ENCODE results near the gene FAAP100.

The FAAP100 gene

GRCh38 chr17:81527591-81528383, 24.4 kb downstream of the FAAP100 start, which contains the start of gene FSCN2:
TSS of gene FSCN2 (plus strand) at chr17:81528377. CDS start at chr17:81528532, 155 bp downstream.
- no peak for DNase-seq (ENCODE audit: extremely low spot score)
- POLR2A ChIA-PET = interaction anchor here (0.9 to 1.8 kb wide), 2 partner anchors 14 to 24 kb away, joined by 3 to 4 read pairs; partner anchors contain the start of gene FAAP100

DNA sequence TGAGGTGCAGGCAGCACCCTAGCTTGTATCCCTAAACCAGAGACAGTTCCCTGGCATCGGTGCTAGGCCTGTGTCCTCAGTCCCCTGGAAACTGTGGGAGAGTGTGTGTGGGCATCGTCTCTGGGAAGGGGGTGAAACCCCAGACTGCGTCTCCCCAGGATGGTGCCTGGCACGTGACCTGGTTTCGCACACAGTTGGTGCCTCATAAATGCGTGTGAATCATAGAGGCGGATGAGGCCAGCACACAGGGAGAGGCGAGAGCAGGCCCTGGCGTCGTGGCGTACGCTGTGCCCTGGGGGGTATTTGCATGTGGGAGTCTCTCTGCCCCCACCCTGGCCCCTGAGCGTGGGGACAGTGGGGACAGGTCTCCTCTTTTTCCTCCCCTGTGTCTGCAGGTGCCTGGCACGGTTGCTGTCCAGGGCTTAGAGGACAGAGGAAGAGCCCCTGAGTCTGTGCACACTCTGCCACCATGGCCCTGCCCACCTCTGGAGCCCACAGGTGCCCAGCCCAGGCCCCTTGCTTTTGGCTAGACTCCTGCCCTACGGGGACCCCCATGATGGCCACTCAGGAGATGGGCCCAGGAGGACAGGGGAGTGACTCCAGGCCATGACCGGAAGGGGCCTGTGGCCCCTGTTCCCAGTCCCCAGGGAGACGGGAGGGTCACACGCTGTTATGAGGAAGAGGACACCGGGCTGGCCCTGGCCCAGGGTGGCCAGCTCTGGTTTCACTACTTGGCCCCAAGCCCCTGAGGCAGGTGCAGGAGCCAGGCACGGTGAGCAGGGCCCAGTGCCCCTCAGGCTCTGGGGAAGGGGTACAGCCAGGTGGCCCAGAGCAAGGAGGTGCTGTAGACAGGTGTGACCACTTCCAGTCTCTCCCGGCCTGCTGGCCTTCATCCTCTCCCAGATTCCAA, 25.2 kb downstream of the FAAP100 start:
- no peak for DNase-seq (ENCODE audit: extremely low spot score)
- TF ChIP-seq PKNOX1 (IDR thresholded peaks at IDR 0.05) = no peak
- TF ChIP-seq HDGF (IDR thresholded peaks at IDR 0.05; ENCODE audit: borderline replicate concordance) = no peak
- no peak for TF ChIP-seq SUZ12 (IDR thresholded peaks at IDR 0.05)
- no peak for TF ChIP-seq ZNF384 (IDR thresholded peaks at IDR 0.05)
- TF ChIP-seq FOXM1 (IDR thresholded peaks at IDR 0.05; ENCODE audit: borderline replicate concordance) = no peak
- no peak for TF ChIP-seq LEF1 (IDR thresholded peaks at IDR 0.05; ENCODE audit: borderline replicate concordance)
- no peak for TF ChIP-seq FOXK2 (IDR thresholded peaks at IDR 0.05)
- no peak for TF ChIP-seq FOXA1 (IDR thresholded peaks at IDR 0.05)
- TF ChIP-seq L3MBTL2 (conservative IDR thresholded peaks at IDR 0.05) = no peak
- no peak for TF ChIP-seq CTBP1 (IDR thresholded peaks at IDR 0.05; ENCODE audit: borderline replicate concordance)
- ChIA-PET POLR2A (no interaction called here), CTCF (no interaction called here)

More at GRCh38 chr17:81527591-81528383, 24.4 kb downstream of the FAAP100 start, which contains the start of gene FSCN2:
- TF ChIP-seq HDGF (IDR thresholded peaks at IDR 0.05; ENCODE audit: borderline replicate concordance) (no peak), SUZ12 (IDR thresholded peaks at IDR 0.05) (no peak), FOXK2 (IDR thresholded peaks at IDR 0.05) (no peak), FOXM1 (IDR thresholded peaks at IDR 0.05; ENCODE audit: borderline replicate concordance) (no peak), TARDBP (IDR thresholded peaks at IDR 0.05) (no peak), ARNT (IDR thresholded peaks at IDR 0.05) (no peak), LEF1 (IDR thresholded peaks at IDR 0.05; ENCODE audit: borderline replicate concordance) (no peak), L3MBTL2 (conservative IDR thresholded peaks at IDR 0.05) (no peak), ZNF384 (IDR thresholded peaks at IDR 0.05) (no peak), BHLHE40 (IDR thresholded peaks at IDR 0.05; ENCODE audit: borderline replicate concordance) (no peak), CTBP1 (IDR thresholded peaks at IDR 0.05; ENCODE audit: borderline replicate concordance) (no peak), PKNOX1 (IDR thresholded peaks at IDR 0.05) (no peak), FOXA1 (IDR thresholded peaks at IDR 0.05) (no peak), NFRKB (IDR thresholded peaks at IDR 0.05) (no peak), SP1 (IDR thresholded peaks at IDR 0.05) (no peak), ELF4 (IDR thresholded peaks at IDR 0.05) (no peak)
- CTCF ChIA-PET = no interaction called here

GRCh38 chr17:81524865-81525159, 27.3 kb downstream of the FAAP100 start:
- POLR2A ChIA-PET = no interaction called here

GRCh38 chr17:81524039-81524864, 27.9 kb downstream of the FAAP100 start:
- ChIA-PET CTCF (no interaction called here), POLR2A (interaction anchor here (2.0 kb wide), 1 partner anchor 9 kb away, joined by 8 read pairs; no protein-coding TSS in a partner anchor)
- DNase-seq (ENCODE audit: extremely low spot score) = no peak
- no peak for TF ChIP-seq CTBP1 (IDR thresholded peaks at IDR 0.05; ENCODE audit: borderline replicate concordance)
- TF ChIP-seq FOXM1 (IDR thresholded peaks at IDR 0.05; ENCODE audit: borderline replicate concordance) = no peak
- TF ChIP-seq ARNT (IDR thresholded peaks at IDR 0.05) = no peak

More at GRCh38 chr17:81524865-81525159, 27.3 kb downstream of the FAAP100 start:
- no peak for TF ChIP-seq BHLHE40 (IDR thresholded peaks at IDR 0.05; ENCODE audit: borderline replicate concordance)
- TF ChIP-seq HDGF (IDR thresholded peaks at IDR 0.05; ENCODE audit: borderline replicate concordance) = no peak
- no peak for TF ChIP-seq SP1 (IDR thresholded peaks at IDR 0.05)
- no peak for TF ChIP-seq CTBP1 (IDR thresholded peaks at IDR 0.05; ENCODE audit: borderline replicate concordance)
- no peak for TF ChIP-seq L3MBTL2 (conservative IDR thresholded peaks at IDR 0.05)
- TF ChIP-seq ARNT (IDR thresholded peaks at IDR 0.05) = no peak
- DNase-seq (ENCODE audit: extremely low spot score) = no peak
- CTCF ChIA-PET = no interaction called here

GRCh38 chr17:81523402-81524038, 28.6 kb downstream of the FAAP100 start:
- POLR2A ChIA-PET = interaction anchor here (0.8 to 2.0 kb wide), 6 partner anchors 8 to 39 kb away, joined by 3 to 8 read pairs (median 4); no protein-coding TSS in a partner anchor
- DNase-seq (ENCODE audit: extremely low spot score) = no peak
- CTCF ChIA-PET = interaction anchor here (0.7 to 1.3 kb wide), 4 partner anchors 25 to 232 kb away, joined by 3 read pairs; no protein-coding TSS in a partner anchor
- no peak for TF ChIP-seq ARNT (IDR thresholded peaks at IDR 0.05)
- no peak for TF ChIP-seq HDGF (IDR thresholded peaks at IDR 0.05; ENCODE audit: borderline replicate concordance)
- no peak for TF ChIP-seq L3MBTL2 (conservative IDR thresholded peaks at IDR 0.05)
- no peak for TF ChIP-seq PKNOX1 (IDR thresholded peaks at IDR 0.05)
- no peak for TF ChIP-seq FOXM1 (IDR thresholded peaks at IDR 0.05; ENCODE audit: borderline replicate concordance)
- no peak for TF ChIP-seq LEF1 (IDR thresholded peaks at IDR 0.05; ENCODE audit: borderline replicate concordance)
- TF ChIP-seq SP1 (IDR thresholded peaks at IDR 0.05) = no peak
- TF ChIP-seq BHLHE40 (IDR thresholded peaks at IDR 0.05; ENCODE audit: borderline replicate concordance) = no peak
- no peak for TF ChIP-seq FOXK2 (IDR thresholded peaks at IDR 0.05)
- no peak for TF ChIP-seq SUZ12 (IDR thresholded peaks at IDR 0.05)

Data from HEK293T (cell line).